CD4-positive, CD25-positive, alpha-beta regulatory T cell (primary cell): ENCODE results near the gene XDH. TPM values are rescaled to one million over a fixed set of nuclear protein-coding genes. Genes with fewer than 3 reads are reported as not detected.

ENCODE experiments used
- ATAC-seq, 2 donors: fragments of 150-1000 bp; cut with Tn5 transposase; one replicate each; pipeline ENCODE4 v1.10.0; 2021; ENCODE audit warnings: low read depth in 2 of 2, moderate number of reproducible peaks in 2 of 2, moderate library complexity in 1 of 2
- DNase-seq, 3 donors: peaks; one replicate each; pipeline versions ENCODE4 v3.0.0 to v3.0.0-alpha.2; 2012 to 2022; ENCODE audit warnings: mixed read lengths in 1 of 3
- H3K27ac ChIP-seq: one replicate; pipeline ENCODE4 v1.7.0; 2013; ENCODE audit warnings: mild to moderate bottlenecking, low read length; ENCODE audit not compliant: insufficient read depth, poor library complexity, severe bottlenecking
- H3K27me3 ChIP-seq: one replicate; pipeline ENCODE4 v1.7.0; 2013; ENCODE audit warnings: low read length; ENCODE audit not compliant: control insufficient read depth, insufficient read depth
- H3K36me3 ChIP-seq: one replicate; pipeline ENCODE4 v1.7.0; 2013; ENCODE audit warnings: mild to moderate bottlenecking, low read length, moderate library complexity; ENCODE audit not compliant: control insufficient read depth, insufficient read depth
- H3K4me1 ChIP-seq: 2 replicates; pipeline ENCODE4 v1.7.0; 2013; ENCODE audit warnings: mild to moderate bottlenecking, low read length; ENCODE audit not compliant: insufficient read depth, control insufficient read depth, poor library complexity, severe bottlenecking
- H3K4me3 ChIP-seq: one replicate; pipeline ENCODE4 v1.7.0; 2013; ENCODE audit warnings: low read depth, mild to moderate bottlenecking, low read length, moderate library complexity
- H3K9me3 ChIP-seq, 2 experiments: 1 replicate in 1 of 2; 2 replicates in 1 of 2; pipeline ENCODE4 v1.7.0; 2013; ENCODE audit warnings: low read length in 2 of 2, mild to moderate bottlenecking in 1 of 2, moderate library complexity in 1 of 2; ENCODE audit not compliant: control insufficient read depth in 2 of 2
- H3K27ac Mint-ChIP-seq, 3 donors: one replicate each; pipeline ENCODE4 v1.8.0; 2020 to 2022; ENCODE audit warnings: mild to moderate bottlenecking in 3 of 3, mixed read lengths in 3 of 3, moderate library complexity in 2 of 3
- H3K27me3 Mint-ChIP-seq: one replicate; pipeline ENCODE4 v1.8.0; 2022; ENCODE audit warnings: mild to moderate bottlenecking, mixed read lengths
- H3K36me3 Mint-ChIP-seq: one replicate; pipeline ENCODE4 v1.8.0; 2020; ENCODE audit warnings: mixed read lengths
- H3K4me1 Mint-ChIP-seq, 4 donors: one replicate each; pipeline ENCODE4 v1.8.0; 2020 to 2022; ENCODE audit warnings: mixed read lengths in 4 of 4, mild to moderate bottlenecking in 1 of 4
- H3K4me3 Mint-ChIP-seq, 4 donors: one replicate each; pipeline ENCODE4 v1.8.0; 2020 to 2022; ENCODE audit warnings: mild to moderate bottlenecking in 4 of 4, mixed read lengths in 4 of 4, moderate library complexity in 3 of 4
- H3K9me3 Mint-ChIP-seq, 7 donors: one replicate each; pipeline ENCODE4 v1.8.0; 2020 to 2022; ENCODE audit warnings: mixed read lengths in 7 of 7, mild to moderate bottlenecking in 3 of 7, moderate library complexity in 2 of 7
- polyA plus RNA-seq, 4 donors: library from polyadenylated mRNA; unstranded; fragments of 300-500 nt; fragmentation: Illumina TruSeq; gene quantifications; one replicate each; pipeline ENCODE4 v1.2.3, GENCODE V29; 2021
- total RNA-seq: library from RNA; stranded (reverse); gene quantifications from one replicate; pipeline ENCODE4 v1.2.3, GENCODE V29; 2022

Gene XDH
- not detected for total RNA-seq
- polyA plus RNA-seq = not detected

- no peaks in the 10 kb centered on the region for H3K36me3 Mint-ChIP-seq
- ATAC-seq = no peak
- no peak within 1 kb of the TSS for H3K27ac ChIP-seq
- H3K4me1 Mint-ChIP-seq = peaks cover 0 to 21% (median 3%) of the 10 kb centered on the region in 4 donors
- peaks cover 1% of the 10 kb centered on the region for H3K27me3 ChIP-seq
- H3K4me3 Mint-ChIP-seq = peak within 1 kb of the TSS in 1 of 4 donors; percentile 12
- no peak within 1 kb of the TSS for H3K4me3 ChIP-seq
- DNase-seq = no peak
- H3K9me3 ChIP-seq = peaks cover 11 to 12% of the 10 kb centered on the region in 2 experiments
- peak within 1 kb of the TSS in 1 of 3 donors; percentile 56 for H3K27ac Mint-ChIP-seq
- H3K27me3 Mint-ChIP-seq = peaks cover 18% of the 10 kb centered on the region
- peaks cover 0 to 18% (median 5%) of the 10 kb centered on the region in 7 donors for H3K9me3 Mint-ChIP-seq
- no peaks in the 10 kb centered on the region for H3K36me3 ChIP-seq
- no peaks in the 10 kb centered on the region for H3K4me1 ChIP-seq
Measured at GRCh38 chr2:31414601-31415241, at the start of gene XDH. Gene XDH (minus strand): TSS chr2:31414742. CDS start chr2:31414666, 76 bp downstream.

- Mint-ChIP-seq H3K9me3 (peaks cover 0 to 14% (median 3%) of the 10 kb centered on the region in 7 donors), H3K4me3 (no peak overlapping the region)
Measured at GRCh38 chr2:31457651-31458050, 43.1 kb upstream of the XDH start.

DNA sequence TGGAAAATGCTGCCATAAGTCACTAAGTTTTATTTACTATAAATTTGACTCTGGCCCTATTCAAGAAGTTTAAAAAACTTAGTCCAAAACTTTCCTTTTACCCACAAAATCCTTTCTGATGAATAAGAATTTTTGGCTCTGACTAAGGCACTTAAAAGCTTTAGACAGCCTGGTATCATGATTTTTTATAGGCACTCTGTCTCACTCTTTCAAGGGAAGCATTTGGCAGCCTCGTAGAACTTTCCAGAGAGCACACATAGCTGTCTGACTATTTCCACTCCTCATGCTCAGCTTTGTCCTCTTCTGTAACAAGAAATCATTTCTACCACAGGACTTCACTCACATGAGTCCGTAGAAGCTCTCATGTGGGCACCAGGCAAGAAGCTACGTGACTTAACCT, 32.3 kb upstream of the XDH start:
- no peak overlapping the region for H3K4me3 Mint-ChIP-seq
- ATAC-seq (no peak), DNase-seq (no peak)
- H3K27ac Mint-ChIP-seq = no peak overlapping the region
- peaks cover 0 to 20% (median 12%) of the 10 kb centered on the region in 7 donors for H3K9me3 Mint-ChIP-seq
- Histone ChIP-seq H3K4me1 (no peaks in the 10 kb centered on the region), H3K4me3 (no peak overlapping the region), H3K27me3 (peaks cover 2% of the 10 kb centered on the region), H3K27ac (no peak overlapping the region), H3K9me3 (peaks cover under 1 to 3% of the 10 kb centered on the region in 2 experiments), H3K36me3 (no peaks in the 10 kb centered on the region)
- H3K36me3 Mint-ChIP-seq = no peaks in the 10 kb centered on the region
- H3K4me1 Mint-ChIP-seq = no peaks in the 10 kb centered on the region
- peaks cover 22% of the 10 kb centered on the region for H3K27me3 Mint-ChIP-seq

More at GRCh38 chr2:31457651-31458050, 43.1 kb upstream of the XDH start:
- Histone ChIP-seq H3K9me3 (peaks cover 0 to 4% of the 10 kb centered on the region in 2 experiments), H3K4me1 (no peaks in the 10 kb centered on the region), H3K36me3 (no peaks in the 10 kb centered on the region), H3K4me3 (no peak overlapping the region), H3K27me3 (peaks cover 2% of the 10 kb centered on the region), H3K27ac (no peak overlapping the region)
- H3K36me3 Mint-ChIP-seq = no peaks in the 10 kb centered on the region
- H3K27ac Mint-ChIP-seq = no peak overlapping the region
- ATAC-seq (no peak), DNase-seq (no peak)
- peaks cover 13% of the 10 kb centered on the region for H3K27me3 Mint-ChIP-seq
- H3K4me1 Mint-ChIP-seq = no peaks in the 10 kb centered on the region

DNA sequence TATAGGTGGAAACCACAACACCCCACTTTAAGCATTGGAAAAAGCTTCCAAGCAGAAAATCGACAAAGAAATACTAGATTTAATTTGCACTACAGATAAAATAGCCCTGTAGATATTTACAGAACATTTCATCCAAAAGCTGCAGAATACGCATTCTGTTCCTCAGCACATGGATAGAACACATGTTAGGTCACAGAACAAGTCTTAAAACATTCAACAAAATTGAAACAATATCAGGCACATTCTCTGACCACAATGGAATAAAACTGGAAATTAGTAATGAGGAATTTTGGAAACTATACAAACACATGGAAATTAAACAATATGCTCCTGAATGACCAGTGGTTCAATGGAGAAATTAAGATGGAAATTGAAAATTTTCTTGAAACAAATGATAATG, 27.8 kb upstream of the XDH start:
- Mint-ChIP-seq H3K27me3 (peaks cover 20% of the 10 kb centered on the region), H3K9me3 (peaks cover 0 to 9% (median 5%) of the 10 kb centered on the region in 7 donors), H3K27ac (no peak overlapping the region)

GRCh38 chr2:31440764-31441163, 26.2 kb upstream of the XDH start:
- Histone ChIP-seq H3K9me3 (no peaks in the 10 kb centered on the region), H3K36me3 (no peaks in the 10 kb centered on the region), H3K27ac (no peak overlapping the region), H3K4me1 (no peaks in the 10 kb centered on the region), H3K4me3 (no peak overlapping the region), H3K27me3 (no peaks in the 10 kb centered on the region)
- H3K9me3 Mint-ChIP-seq = peaks cover 0 to 9% (median 5%) of the 10 kb centered on the region in 7 donors
- ATAC-seq (no peak), DNase-seq (no peak)
- no peaks in the 10 kb centered on the region for H3K4me1 Mint-ChIP-seq
- H3K27me3 Mint-ChIP-seq = peaks cover 11% of the 10 kb centered on the region
- H3K4me3 Mint-ChIP-seq = no peak overlapping the region
- H3K36me3 Mint-ChIP-seq = no peaks in the 10 kb centered on the region
- no peak overlapping the region for H3K27ac Mint-ChIP-seq

More for the DNA sequence above, 27.8 kb upstream of the XDH start:
- H3K4me3 Mint-ChIP-seq = no peak overlapping the region
- no peak overlapping the region for H3K4me3 ChIP-seq
- H3K9me3 ChIP-seq = no peaks in the 10 kb centered on the region
- DNase-seq = no peak
- no peak for ATAC-seq
- no peak overlapping the region for H3K27ac ChIP-seq
- no peaks in the 10 kb centered on the region for H3K4me1 Mint-ChIP-seq
- no peaks in the 10 kb centered on the region for H3K4me1 ChIP-seq
- H3K36me3 Mint-ChIP-seq = no peaks in the 10 kb centered on the region
- H3K27me3 ChIP-seq = peaks cover 2% of the 10 kb centered on the region
- no peaks in the 10 kb centered on the region for H3K36me3 ChIP-seq

- H3K27ac ChIP-seq = no peak overlapping the region
- H3K27me3 ChIP-seq = peaks cover 4% of the 10 kb centered on the region
- H3K36me3 Mint-ChIP-seq = no peaks in the 10 kb centered on the region
- H3K4me1 ChIP-seq = peaks cover 7% of the 10 kb centered on the region
- peaks cover 0 to 2% (median 0%) of the 10 kb centered on the region in 7 donors for H3K9me3 Mint-ChIP-seq
- no peak overlapping the region for H3K4me3 Mint-ChIP-seq
- DNase-seq = peak in 1 of 3 donors; percentile 10
- H3K36me3 ChIP-seq = no peaks in the 10 kb centered on the region
- H3K4me1 Mint-ChIP-seq = peaks cover 0 to 5% (median 2%) of the 10 kb centered on the region in 4 donors
- H3K4me3 ChIP-seq = no peak overlapping the region
- H3K9me3 ChIP-seq = no peaks in the 10 kb centered on the region
- no peak for ATAC-seq
- H3K27ac Mint-ChIP-seq = no peak overlapping the region
- H3K27me3 Mint-ChIP-seq = peaks cover 4% of the 10 kb centered on the region
Measured at GRCh38 chr2:31434911-31435310, 20.4 kb upstream of the XDH start.

DNA sequence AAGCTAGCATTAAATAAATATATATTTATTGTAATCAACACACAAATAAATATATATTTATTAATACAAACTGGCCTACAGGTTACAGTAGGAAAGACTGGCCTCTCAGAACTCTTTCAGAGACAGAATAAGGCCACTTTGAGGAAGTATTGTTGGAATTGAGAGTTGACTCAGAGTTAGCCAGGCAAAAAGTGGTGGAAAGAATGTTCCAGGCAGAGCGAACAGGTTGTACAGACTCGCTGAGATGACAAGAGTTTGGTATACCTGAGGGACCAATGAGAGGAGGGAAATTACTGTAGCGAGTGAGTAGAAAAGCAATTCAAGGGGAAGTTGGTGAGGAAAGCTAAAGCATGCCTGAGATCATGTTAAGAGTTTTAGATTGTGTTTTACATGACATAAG, 19.0 kb upstream of the XDH start:
- ATAC-seq (no peak), DNase-seq (no peak)
- Histone ChIP-seq H3K27ac (no peak overlapping the region), H3K27me3 (peaks cover 5% of the 10 kb centered on the region), H3K36me3 (no peaks in the 10 kb centered on the region), H3K4me1 (peaks cover 8% of the 10 kb centered on the region), H3K9me3 (no peaks in the 10 kb centered on the region), H3K4me3 (no peak overlapping the region)
- Mint-ChIP-seq H3K27me3 (peaks cover 13% of the 10 kb centered on the region), H3K9me3 (peaks cover 0 to 4% (median 0%) of the 10 kb centered on the region in 7 donors), H3K4me3 (no peak overlapping the region), H3K36me3 (no peaks in the 10 kb centered on the region), H3K27ac (no peak overlapping the region), H3K4me1 (peaks cover 0 to 10% (median 7%) of the 10 kb centered on the region in 4 donors)
